Measurements from ENCODE around the gene HECW1.
"Not testable (repeated sequence)": the region's sequence is repeated elsewhere in the genome, so short reads cannot be mapped to it uniquely, and the experiment has no call there.

The HECW1 gene

DNA sequence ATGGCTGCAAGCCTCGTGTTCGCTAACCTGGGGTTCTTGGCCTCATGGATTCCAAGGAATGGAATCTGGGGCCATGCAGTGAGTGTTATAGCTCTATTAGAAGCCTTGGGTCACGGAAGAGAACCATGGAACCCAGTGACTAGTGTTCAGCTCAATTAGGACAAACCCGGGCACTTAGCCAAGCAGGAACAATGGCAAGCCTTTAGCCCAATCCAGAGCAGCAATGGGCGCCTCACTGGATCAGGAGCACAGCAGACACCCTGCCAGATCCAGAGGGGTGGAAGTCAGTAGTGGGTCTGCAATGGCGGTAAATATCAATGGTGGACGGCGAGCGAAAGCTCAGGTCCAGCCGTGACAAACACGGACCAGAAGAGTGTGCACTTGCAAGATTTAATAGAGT, 98.1 kb downstream of the HECW1 start:
- DNase-seq (ENCODE audit: low spot score) = not testable (repeated sequence)

DNA sequence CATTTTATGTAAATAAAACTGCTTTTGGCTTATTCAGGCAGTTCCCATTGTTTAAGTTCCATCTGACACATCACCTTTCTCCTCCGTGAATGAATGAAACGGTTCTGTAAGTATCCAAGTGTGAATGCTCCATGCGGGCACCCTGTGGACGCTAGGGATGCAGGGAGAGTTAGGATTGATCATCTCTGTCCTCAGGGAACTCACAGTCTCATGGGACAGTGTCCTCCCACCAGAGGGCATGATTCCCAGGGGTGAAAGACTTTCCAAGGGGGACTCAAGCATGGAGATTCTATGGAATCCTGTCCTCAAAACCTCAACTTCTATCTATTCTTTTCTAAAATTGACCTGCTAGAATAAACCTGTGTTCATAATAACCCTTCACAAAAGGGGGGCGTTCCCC, 98.8 kb downstream of the HECW1 start:
- no peak for DNase-seq (ENCODE audit: low spot score)

DNA sequence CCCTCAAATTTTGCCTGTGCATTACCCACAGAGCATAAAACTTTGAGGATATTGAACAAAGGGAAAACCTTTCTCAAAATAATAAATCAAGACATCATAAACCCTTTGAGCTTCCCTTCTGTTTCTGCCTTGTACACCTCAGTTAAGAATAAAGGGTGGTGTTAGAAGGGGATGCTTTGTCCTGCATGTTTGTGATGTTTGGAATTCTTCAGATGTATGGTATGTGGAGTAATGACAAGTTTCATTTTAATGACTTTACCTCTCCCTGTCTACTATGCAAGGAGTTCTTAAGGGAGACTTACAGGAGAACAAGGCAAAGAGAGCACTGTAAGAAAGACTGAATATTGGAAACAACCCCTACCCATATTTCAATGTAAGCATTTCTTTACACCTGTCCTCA, 99.2 kb downstream of the HECW1 start:
- DNase-seq (ENCODE audit: low spot score) = no peak

DNA sequence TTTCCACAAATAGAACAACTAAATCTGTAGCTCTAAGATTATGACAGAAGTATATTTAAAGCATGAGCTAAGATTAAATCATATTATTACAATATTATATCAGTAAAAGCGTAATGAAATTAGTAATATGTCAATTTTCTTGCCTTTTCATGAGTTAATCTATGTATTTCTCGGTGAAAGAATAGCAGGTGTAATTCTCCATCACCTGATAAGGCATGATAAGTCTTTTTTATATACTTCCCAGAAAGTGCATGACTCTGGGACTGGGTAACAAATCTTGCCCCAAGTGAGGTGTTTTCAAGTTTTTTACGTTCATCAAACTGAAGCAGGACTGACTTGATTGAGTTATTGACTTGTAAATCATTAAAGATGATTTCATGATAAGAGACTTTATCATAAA, 100.5 kb downstream of the HECW1 start:
- no peak for DNase-seq (ENCODE audit: low spot score)

DNA sequence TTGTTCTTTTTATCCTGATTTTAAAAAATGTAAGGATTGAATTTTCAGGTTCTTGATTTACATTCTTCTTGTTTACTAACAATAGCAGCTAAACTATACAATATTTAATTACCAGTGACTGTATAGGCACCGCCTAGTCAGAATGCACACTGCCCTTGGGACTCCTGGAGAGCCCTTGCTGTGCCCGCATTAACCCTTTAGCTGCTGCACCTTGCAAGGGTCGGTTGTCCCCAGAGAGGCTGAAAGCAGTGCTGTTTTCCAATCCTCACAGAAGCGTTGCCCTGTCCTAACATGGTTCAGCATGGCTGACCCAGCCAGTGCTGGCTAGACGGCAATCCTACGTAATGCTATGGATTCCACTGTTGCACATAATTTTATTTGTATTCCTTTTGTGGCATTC, 102.6 kb downstream of the HECW1 start:
- DNase-seq (ENCODE audit: low spot score) = no peak

DNA sequence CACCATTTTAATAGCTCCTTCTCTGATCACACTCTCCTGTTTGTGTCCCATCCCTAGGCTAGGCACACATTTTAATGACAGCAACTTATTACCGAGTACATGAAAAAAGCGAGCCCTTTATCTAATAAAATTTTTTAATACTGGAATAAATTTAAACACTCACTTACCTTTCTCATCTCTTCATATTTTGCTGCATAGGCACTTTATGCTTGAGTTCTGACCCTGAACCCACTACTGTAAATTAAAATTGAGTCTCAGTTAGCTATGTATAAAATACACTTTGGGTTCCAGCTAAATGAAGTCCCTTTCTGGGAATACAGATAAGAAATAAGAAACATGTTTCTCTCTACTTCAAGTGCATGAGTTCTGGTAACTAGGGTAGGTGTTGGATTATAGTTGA, 104.6 kb downstream of the HECW1 start:
- DNase-seq (ENCODE audit: low spot score) = no peak

DNA sequence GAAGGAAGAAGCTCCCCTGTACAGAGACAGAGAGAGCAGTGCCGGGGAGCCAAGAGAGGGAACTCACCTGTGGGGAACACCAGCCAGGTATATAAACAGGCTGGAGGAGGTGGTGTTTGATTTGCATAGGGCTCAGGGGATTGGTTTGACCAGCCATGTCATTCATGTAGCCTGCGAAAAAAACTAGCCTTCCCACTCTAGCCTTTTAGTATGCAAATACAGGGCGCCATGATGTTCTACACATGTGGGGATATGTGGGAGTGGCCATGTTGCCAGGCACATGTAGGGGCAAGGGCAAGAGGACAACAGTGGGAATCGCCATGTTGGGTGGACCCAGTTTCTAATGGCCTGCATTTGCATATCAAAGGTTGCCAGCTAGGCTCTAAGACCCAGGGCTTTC, 106.5 kb downstream of the HECW1 start:
- DNase-seq (ENCODE audit: low spot score) = not testable (repeated sequence)

DNA sequence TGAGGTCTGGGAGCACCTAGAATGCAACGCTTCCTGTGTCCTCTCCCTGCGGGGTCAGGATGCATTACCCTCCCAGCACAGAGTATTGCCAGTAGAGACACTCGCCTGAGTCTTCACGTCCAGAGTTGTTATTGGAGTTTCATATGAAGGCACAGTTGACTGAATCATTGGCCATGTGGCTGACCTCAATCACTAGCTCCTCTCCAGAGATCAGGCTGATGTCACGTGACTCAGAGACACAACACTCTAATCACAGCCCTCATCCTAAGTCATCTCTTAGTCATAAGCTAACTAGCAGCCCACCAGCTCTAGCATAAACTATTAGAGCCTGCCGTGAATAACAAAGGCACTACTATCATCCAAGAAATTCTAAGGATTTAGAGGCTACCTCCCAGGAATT, 107.8 kb downstream of the HECW1 start:
- DNase-seq (ENCODE audit: low spot score) = no peak

DNA sequence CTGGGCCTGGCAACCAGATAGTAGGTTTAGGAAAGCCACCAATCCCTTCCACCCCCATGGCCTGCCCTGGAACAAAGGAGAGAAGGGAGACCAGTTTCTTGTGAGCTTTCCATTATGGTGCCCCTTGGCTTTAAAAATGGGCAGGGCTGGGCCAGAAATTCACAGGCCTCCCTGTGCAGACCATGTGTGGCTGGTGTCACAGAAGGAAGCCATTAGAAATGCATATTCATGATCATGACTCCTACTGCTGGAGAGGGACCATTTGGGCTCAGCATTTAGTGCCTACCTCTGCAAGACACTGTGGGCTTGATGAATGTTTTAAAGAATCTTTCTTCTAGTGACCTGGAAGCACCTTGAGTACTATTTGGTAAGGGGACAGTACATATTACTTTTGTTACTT, 108.3 kb downstream of the HECW1 start:
- DNase-seq (ENCODE audit: low spot score) = no peak

DNA sequence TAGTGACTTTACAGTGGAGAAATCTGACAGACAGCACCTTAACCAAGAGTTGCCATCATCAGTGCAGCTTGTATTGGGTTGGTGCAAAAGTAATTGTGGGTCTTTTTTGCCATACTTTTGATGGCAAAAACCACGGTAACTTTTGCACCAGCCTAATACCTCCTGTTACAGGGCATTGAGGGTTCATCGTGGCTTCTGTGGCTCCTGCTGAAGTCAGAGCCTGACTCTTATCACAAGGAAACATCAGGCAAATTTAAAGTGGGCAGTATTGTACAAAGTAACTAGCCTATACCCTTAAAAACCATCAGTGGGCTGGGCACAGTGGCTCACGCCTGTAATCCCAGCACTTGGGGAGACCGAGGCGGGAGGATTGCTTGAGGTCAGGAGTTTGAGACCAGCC, 117.4 kb downstream of the HECW1 start:
- no peak for DNase-seq (ENCODE audit: low spot score)

DNA sequence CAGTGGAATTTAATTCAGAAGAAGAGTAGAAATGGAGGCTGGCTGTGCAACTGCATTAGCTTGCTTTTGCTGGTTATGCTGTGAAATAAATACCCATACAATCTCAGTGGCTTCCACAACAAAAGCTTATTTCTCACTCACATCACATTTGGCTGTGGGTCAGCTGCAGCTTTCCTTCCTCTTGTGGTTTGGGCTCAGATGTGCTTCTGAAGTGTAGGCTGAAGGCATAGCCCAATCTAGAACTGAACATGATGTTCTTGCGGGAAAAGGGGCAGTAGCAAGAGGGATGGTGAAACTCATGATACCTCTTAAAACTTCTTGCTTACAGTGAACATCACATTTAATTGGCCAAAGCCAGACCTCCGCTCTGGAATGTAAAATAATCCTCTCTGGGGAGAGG, 119.9 kb downstream of the HECW1 start:
- no peak for DNase-seq (ENCODE audit: low spot score)

DNA sequence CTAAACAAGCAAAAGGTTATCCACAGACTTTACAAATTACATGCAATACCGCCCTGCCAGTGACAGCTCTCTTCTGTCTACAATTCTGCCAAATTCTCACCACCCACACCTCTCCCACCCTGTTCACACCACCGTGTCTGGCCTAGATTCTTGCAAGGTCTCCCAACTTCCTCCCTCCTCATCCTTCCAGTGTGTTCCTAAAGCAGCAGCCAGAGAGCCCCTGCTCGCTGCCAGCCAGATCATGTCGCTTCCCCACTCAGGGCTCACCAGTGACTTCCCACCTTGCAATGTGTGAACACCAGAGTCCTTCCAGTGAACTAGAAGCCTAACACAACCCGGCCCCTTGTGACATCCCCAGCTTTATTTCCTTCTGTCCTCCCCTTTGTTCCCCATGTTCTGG, 121.6 kb downstream of the HECW1 start:
- DNase-seq (ENCODE audit: low spot score) = no peak

DNA sequence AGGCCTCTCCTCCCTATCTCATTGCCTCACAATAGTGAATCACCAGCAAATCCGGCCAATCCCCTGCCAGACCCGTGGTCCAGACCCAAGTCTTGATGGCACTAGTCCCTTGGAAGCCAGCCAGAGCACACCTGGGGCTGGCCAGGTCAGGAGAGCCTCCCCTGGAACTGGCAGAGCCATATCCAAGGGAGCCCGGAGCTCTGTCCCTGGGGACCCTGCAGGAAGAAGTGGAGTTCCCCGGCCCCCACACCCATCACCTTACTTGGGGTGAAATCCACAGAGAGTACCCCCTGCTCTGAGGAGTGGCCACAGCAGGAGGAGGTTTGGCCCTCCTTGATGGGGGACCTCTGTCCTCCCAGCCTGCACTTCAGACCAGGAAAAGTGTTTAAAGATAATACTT, 122.5 kb downstream of the HECW1 start:
- DNase-seq (ENCODE audit: low spot score) = no peak

DNA sequence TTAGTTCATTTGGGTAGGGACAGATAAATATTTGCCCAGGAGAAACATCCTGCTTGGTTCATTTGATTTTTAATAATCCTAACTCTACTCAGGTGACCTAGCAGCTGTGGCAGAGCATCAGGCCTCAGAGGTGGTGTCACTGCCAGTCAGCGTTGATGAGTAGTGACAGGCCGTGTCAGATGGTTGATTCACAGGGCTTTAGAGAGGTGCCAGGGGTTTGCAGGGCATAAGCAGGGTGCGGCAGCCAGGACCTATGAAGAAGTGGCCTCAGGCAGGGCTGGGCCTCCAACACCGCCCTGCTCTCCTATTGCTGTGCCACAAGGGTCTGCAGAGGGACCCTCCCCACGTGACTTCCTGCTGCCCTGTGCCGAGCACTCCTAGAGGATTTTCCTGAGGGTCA, 128.1 kb downstream of the HECW1 start:
- DNase-seq (ENCODE audit: low spot score) = no peak

DNA sequence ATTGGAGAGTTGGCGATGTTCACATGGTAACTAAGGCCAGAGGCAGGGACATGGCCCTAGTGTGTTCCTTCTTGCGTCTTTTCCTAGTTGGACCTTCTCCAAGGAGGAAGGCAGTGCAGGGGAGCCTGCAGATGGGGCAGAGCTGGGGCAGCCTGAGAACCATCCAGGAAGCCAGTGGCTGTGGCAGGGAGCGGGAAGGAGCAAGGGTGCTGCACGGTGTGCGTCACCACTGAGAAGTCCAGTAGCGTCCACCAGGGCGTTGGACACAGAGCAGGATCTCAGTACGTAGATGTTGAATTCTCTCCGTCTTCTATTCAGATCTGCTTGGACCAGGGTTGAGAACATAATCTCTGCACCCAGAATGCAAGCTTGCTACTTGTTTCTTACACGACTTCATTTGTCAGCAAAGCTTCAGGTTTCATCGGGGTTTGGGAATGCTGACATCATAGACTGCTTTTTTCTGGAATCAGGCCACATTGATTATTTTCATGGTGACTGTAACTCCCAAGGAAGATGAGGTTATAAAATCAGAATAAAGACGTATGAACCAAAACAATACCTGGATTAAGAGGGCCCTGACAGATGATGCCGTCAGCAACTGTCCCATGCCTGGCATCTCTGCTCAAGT, 130.3 kb downstream of the HECW1 start:
- no peak for DNase-seq (ENCODE audit: low spot score)

DNA sequence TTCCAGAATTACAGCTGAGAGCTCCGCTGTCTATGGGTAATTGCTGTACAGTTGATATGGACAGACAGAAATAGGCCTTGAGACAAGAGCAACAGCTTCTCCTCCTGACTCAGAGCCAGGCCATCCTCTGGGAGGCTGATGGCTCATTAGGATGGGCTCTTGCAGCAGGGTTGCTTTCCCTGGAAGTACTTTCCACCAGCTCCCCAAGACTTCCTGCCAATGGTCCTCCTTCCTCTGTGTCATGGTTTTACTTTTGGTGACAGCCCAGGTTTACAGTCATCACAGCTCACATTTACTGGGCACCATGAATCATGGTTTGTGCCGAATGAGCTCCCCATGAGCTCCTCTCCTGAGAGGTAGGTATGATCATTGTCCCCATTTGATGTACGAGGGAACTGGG, 131.8 kb downstream of the HECW1 start:
- no peak for DNase-seq (ENCODE audit: low spot score)

DNA sequence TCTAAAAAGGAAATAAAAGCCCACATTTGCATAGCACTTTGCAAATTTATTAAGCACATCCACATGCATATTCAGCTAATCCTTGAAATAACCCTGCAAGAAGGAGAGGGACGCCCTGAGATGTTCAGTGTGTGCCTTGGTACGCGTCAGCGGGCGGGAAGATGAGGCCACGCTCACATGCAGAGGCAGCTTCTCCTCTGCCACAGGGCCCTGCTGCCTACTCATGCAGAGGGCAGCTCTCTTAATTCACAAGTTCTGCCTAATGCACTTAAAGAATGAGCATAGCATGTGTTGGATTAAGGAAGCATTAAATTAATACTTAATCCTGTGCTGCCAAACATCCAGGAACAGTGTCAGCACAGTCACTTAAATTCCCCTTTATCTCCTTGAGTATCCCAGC, 132.3 kb downstream of the HECW1 start:
- no peak for DNase-seq (ENCODE audit: low spot score)

DNA sequence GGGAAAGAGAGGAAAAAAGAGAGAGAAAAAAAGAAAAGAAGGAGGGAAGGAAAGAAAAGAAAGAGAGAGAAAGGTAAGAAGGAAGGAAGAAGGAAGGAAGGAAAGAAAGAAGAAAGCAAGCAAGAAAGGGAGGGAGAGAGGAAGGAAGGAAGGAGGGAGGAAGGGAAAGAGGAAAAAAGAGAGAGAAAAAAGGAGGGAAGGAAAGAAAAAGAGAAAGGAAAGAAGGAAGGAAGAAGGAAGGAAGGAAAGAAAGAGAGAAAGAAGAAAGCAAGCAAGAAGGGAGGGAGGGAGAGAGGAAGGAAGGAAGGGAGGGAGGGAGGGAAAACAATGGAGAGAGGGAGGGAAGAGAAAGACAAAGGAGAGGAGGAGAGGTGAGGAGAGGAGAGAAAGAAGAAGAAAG, 135.3 kb downstream of the HECW1 start:
- no peak for DNase-seq (ENCODE audit: low spot score)

DNA sequence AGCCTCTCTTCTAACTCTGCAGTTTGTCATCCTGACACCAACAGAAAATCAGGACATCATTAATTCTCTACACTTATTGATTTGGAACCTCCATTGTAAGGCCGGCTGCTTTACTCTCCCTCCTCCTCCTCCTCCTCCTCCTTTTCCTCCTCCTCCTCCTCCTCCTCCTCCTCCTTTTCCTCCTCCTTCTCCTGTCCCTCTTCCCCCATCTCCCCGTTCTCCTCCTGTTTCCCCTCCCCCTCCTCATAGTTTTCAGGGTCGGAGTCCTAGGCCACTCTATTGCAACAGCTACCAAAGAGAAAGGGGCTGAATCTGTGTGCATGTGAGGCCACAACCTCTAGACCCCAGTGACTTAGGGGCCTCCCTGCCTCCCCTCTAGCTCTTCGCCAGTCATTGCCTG, 136.1 kb downstream of the HECW1 start:
- DNase-seq (ENCODE audit: low spot score) = no peak

DNA sequence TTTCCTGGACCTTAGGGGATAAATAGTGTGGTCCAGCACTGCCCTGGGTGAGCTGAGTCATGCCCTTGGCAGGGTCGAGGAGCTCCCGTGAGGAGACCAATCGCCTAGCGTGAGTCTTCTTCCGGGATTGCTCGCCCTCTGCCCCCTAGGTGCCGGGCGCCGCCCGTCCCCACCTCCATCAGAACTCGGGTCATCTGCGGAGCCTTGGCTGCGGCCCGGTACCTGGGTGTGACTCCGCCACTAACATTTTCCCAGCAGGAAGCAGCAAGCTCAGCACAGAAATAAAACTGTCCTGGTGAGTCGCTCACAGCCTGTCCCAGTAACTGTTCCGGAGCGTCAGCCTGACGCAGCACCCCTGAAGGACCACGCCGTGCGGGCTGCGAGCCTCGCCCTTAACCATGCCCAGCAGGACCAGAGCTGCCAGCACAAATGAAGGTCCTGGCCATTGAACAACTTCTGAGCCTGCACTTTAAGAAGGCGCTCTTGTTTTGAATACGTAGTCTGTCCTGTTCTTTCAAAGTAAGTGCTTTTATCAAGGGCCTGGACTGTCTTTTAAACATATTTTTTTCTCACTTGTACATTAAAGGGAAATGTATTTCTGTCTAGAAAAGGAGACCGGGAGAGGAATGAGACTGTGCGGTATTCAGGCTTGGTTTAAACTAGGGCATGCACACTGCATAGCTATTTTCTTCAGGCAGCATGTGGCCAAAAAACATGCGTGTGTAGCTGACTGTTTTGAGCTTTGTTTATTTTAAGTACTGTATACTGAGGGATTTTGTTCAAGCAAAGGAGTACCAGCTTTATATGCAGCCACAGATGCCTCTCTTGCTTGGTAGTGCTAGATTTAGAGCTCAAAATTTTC, 136.7 kb downstream of the HECW1 start:
- DNase-seq (ENCODE audit: low spot score) = no peak

DNA sequence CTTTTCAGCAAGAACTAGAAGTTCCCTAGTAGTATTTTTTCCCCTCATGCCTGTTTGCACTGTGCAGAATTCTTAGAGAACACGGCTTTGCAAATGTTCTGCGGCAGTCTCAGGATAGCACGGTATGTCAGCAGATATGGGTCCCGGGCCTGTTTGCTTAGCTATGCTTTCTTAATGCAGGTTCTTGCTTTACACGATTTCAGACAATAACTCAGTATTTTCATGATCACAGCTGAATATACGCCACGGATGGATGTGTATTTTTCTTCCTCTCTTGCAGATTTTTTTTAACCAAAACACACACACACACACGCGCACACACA, 137.3 kb downstream of the HECW1 start:
- DNase-seq (ENCODE audit: low spot score) = no peak

DNA sequence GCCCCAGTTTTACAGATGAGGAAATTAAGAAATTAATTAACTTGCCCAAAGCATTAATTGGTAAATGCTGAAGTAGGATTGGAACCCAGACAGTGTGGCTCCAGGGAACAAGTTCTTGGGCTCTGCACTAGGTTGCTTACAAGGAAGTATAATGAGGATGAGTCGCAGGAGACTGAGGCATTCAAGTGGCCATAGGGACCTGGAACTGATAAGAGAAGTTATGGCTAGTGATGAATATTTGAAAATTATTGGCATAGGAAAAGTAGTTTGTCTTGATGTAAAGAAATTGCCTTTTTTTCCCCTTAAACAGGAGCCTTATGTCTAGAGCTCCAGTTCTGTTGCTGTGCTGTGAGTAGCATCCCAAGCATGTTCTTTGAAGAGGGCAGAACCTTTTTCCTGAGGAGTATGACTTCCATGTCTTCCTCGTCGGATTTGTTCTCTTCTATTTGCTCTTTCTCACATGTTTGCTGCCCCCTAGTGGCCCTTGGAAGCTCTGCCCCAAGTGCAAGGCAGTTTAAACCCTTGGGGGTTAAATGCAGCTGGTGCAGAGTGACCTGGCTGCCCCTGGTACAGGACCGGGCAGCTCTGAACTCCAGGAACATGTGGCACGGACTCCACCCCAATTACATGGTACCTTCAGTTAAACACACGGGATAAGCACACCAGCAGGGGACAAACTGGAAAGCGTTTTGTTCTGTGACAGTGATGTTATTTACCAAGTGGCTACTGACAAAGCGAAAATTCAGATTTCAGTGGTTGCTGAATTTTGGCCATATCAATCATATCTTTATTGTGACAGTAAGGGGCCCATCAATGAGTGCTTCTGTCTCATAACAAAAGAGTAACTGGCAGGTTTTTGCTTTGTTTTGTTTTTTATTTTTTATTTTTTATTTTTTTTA, 148.8 kb downstream of the HECW1 start:
- peak; percentile 72 for DNase-seq (ENCODE audit: low spot score)

DNA sequence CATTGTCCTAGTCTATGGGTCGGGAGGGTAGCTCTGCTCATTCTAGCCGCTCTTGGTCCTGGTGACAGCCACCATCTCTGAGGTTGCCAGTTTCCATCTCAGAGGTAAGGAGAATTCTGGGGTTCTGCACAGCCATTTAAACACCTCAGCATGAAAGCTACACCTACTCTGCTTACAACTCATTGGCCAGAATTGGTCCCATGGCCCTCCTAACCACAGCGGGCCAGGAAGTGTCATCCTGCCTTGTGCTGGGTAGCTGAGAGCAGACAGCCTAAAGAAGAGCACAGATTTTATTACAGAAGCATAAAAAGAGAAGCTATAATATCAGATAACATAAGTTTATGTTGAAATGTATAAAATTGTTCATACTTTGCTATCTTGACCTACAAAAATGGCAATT, 152.7 kb downstream of the HECW1 start:
- DNase-seq (ENCODE audit: low spot score) = no peak

All from hematopoietic multipotent progenitor cell treated with erythropoietin and hydrocortisone succinate and interleukin-3 and kit ligand, for 17 days (in vitro differentiated cells).